ENCODE measurements around the gene PDXP. TPM values are rescaled to one million over a fixed set of nuclear protein-coding genes. Genes with fewer than 3 reads are reported as not detected.

Gene PDXP
- total and polyA plus RNA-seq, 2 of the 13 experiments (the other 11 are each of a cell fraction or from before 2014, with no cell fraction given), result 58.2 to 70.6 TPM

- 0 out of 2 replicates have a peak, but pooled peaks have one; percentile 9 for TF ChIP-seq TFE3 (CRISPR knock-in tag; IDR thresholded peaks at IDR 0.05)
- TF ChIP-seq RBFOX2 (IDR thresholded peaks at IDR 0.05; ENCODE audit: low read depth, low read length), result peak; percentile 51; the same call in 1 of the 2 replicates
- TF ChIP-seq, protein P1, sequence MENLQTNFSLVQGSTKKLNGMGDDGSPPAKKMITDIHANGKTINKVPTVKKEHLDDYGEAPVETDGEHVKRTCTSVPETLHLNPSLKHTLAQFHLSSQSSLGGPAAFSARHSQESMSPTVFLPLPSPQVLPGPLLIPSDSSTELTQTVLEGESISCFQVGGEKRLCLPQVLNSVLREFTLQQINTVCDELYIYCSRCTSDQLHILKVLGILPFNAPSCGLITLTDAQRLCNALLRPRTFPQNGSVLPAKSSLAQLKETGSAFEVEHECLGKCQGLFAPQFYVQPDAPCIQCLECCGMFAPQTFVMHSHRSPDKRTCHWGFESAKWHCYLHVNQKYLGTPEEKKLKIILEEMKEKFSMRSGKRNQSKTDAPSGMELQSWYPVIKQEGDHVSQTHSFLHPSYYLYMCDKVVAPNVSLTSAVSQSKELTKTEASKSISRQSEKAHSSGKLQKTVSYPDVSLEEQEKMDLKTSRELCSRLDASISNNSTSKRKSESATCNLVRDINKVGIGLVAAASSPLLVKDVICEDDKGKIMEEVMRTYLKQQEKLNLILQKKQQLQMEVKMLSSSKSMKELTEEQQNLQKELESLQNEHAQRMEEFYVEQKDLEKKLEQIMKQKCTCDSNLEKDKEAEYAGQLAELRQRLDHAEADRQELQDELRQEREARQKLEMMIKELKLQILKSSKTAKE (CRISPR knock-in tag; IDR thresholded peaks at IDR 0.05; ENCODE audit: borderline replicate concordance), result peak; percentile 13; the same call in 1 of the 2 replicates
- TF ChIP-seq PATZ1 (CRISPR knock-in tag; IDR thresholded peaks at IDR 0.05), result peak; percentile 92
- peak; percentile 85 for TF ChIP-seq SP5 (CRISPR knock-in tag; IDR thresholded peaks at IDR 0.05; ENCODE audit: borderline replicate concordance, low read depth)
- no peak for TF ChIP-seq SMC3 (IDR thresholded peaks at IDR 0.05; ENCODE audit: low read length)
- no peak for TF ChIP-seq TARDBP (CRISPR knock-in tag; IDR thresholded peaks at IDR 0.05)
- TF ChIP-seq ARID5B (CRISPR knock-in tag; IDR thresholded peaks at IDR 0.05), result peak; percentile 55; the same call in 1 of the 2 replicates
- TF ChIP-seq ZNF292 (CRISPR knock-in tag; IDR thresholded peaks at IDR 0.05; ENCODE audit: borderline replicate concordance, low read depth), result 0 out of 2 replicates have a peak, but pooled peaks have one; percentile 31
- TF ChIP-seq ZBTB1 (CRISPR knock-in tag; IDR thresholded peaks at IDR 0.05; ENCODE audit: borderline replicate concordance), result no peak
- TF ChIP-seq HES4 (CRISPR knock-in tag; IDR thresholded peaks at IDR 0.05; ENCODE audit: borderline replicate concordance), result 0 out of 2 replicates have a peak, but pooled peaks have one; percentile 35
- TF ChIP-seq, protein P2, sequence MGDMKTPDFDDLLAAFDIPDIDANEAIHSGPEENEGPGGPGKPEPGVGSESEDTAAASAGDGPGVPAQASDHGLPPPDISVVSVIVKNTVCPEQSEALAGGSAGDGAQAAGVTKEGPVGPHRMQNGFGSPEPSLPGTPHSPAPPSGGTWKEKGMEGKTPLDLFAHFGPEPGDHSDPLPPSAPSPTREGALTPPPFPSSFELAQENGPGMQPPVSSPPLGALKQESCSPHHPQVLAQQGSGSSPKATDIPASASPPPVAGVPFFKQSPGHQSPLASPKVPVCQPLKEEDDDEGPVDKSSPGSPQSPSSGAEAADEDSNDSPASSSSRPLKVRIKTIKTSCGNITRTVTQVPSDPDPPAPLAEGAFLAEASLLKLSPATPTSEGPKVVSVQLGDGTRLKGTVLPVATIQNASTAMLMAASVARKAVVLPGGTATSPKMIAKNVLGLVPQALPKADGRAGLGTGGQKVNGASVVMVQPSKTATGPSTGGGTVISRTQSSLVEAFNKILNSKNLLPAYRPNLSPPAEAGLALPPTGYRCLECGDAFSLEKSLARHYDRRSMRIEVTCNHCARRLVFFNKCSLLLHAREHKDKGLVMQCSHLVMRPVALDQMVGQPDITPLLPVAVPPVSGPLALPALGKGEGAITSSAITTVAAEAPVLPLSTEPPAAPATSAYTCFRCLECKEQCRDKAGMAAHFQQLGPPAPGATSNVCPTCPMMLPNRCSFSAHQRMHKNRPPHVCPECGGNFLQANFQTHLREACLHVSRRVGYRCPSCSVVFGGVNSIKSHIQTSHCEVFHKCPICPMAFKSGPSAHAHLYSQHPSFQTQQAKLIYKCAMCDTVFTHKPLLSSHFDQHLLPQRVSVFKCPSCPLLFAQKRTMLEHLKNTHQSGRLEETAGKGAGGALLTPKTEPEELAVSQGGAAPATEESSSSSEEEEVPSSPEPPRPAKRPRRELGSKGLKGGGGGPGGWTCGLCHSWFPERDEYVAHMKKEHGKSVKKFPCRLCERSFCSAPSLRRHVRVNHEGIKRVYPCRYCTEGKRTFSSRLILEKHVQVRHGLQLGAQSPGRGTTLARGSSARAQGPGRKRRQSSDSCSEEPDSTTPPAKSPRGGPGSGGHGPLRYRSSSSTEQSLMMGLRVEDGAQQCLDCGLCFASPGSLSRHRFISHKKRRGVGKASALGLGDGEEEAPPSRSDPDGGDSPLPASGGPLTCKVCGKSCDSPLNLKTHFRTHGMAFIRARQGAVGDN (CRISPR knock-in tag; IDR thresholded peaks at IDR 0.05), result peak; percentile 81
Observed at GRCh38 chr22:37676736-37677492, 18.4 kb downstream of the PDXP start (continued).

Data from HepG2 (cell line).